ENCODE data around the gene ARCN1.

- TF ChIP-seq, protein P1, sequence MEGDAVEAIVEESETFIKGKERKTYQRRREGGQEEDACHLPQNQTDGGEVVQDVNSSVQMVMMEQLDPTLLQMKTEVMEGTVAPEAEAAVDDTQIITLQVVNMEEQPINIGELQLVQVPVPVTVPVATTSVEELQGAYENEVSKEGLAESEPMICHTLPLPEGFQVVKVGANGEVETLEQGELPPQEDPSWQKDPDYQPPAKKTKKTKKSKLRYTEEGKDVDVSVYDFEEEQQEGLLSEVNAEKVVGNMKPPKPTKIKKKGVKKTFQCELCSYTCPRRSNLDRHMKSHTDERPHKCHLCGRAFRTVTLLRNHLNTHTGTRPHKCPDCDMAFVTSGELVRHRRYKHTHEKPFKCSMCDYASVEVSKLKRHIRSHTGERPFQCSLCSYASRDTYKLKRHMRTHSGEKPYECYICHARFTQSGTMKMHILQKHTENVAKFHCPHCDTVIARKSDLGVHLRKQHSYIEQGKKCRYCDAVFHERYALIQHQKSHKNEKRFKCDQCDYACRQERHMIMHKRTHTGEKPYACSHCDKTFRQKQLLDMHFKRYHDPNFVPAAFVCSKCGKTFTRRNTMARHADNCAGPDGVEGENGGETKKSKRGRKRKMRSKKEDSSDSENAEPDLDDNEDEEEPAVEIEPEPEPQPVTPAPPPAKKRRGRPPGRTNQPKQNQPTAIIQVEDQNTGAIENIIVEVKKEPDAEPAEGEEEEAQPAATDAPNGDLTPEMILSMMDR (IDR thresholded peaks at IDR 0.05; ENCODE audit: borderline replicate concordance, extremely low read depth, low read length, poor library complexity, severe bottlenecking) = no peak
- no peak for TF ChIP-seq EZH2 (IDR thresholded peaks at IDR 0.05; ENCODE audit: borderline replicate concordance, low read depth, low read length, severe bottlenecking)
These were observed 42.3 kb downstream of the ARCN1 start for GRCh38 chr11:118614511-118614910.

All from DND-41 (cell line).